HS-27A (cell line): ENCODE results near the gene CCR3.
"Not testable (repeated sequence)": the region's sequence is repeated elsewhere in the genome, so short reads cannot be mapped to it uniquely, and the experiment has no call there.

Source experiments
- DNase-seq: peaks from one replicate; pipeline ENCODE4 v3.0.0-alpha.2; 2012; ENCODE audit warnings: low read depth, missing footprints

Gene CCR3

GRCh38 chr3:46242120-46242519 lies at the start of gene CCR3:
Gene CCR3 (plus strand): TSS chr3:46242460. CDS start chr3:46265159, 22,699 bp downstream.
- no peak for DNase-seq

- no peak for DNase-seq
Observed at GRCh38 chr3:46192939-46193338, 49.3 kb upstream of the CCR3 start.

- no peak for DNase-seq
Observed at GRCh38 chr3:46193436-46193835, 48.8 kb upstream of the CCR3 start.

- DNase-seq: no peak
Observed at GRCh38 chr3:46194868-46195553, 47.2 kb upstream of the CCR3 start.

- no peak for DNase-seq
Observed at GRCh38 chr3:46196261-46196957, 45.9 kb upstream of the CCR3 start.

- DNase-seq: no peak
Observed at GRCh38 chr3:46200211-46200610, 42.0 kb upstream of the CCR3 start.

GRCh38 chr3:46200790-46201189 lies 41.5 kb upstream of the CCR3 start:
- no peak for DNase-seq

GRCh38 chr3:46202535-46202934 lies 39.7 kb upstream of the CCR3 start:
- no peak for DNase-seq

- DNase-seq: no peak
Observed at GRCh38 chr3:46203681-46204080, 38.6 kb upstream of the CCR3 start.

GRCh38 chr3:46205286-46205960 lies 36.8 kb upstream of the CCR3 start:
- no peak for DNase-seq

- DNase-seq: no peak
Observed at GRCh38 chr3:46206282-46207015, 35.8 kb upstream of the CCR3 start.

GRCh38 chr3:46207514-46207913 lies 34.7 kb upstream of the CCR3 start:
- not testable (repeated sequence) for DNase-seq

- DNase-seq: no peak
Observed at GRCh38 chr3:46208167-46208704, 34.0 kb upstream of the CCR3 start, which contains the start of gene CCR1. Gene CCR1 (minus strand): TSS chr3:46208313. CDS start chr3:46204313, 4,000 bp downstream.

- DNase-seq: no peak
Observed at GRCh38 chr3:46209053-46209452, 33.2 kb upstream of the CCR3 start.

GRCh38 chr3:46209746-46210470 lies 32.4 kb upstream of the CCR3 start:
- no peak for DNase-seq

GRCh38 chr3:46212101-46212500 lies 30.2 kb upstream of the CCR3 start:
- DNase-seq: no peak

- DNase-seq: no peak
Observed at GRCh38 chr3:46213201-46213600, 29.1 kb upstream of the CCR3 start.

GRCh38 chr3:46214751-46215352 lies 27.4 kb upstream of the CCR3 start:
- no peak for DNase-seq

GRCh38 chr3:46215810-46216414 lies 26.3 kb upstream of the CCR3 start:
- DNase-seq: peak; percentile 89

GRCh38 chr3:46218196-46218709 lies 24.0 kb upstream of the CCR3 start:
- DNase-seq: no peak
